Ascending aorta (tissue), 2 donors: ENCODE data around the gene PLA2G2A. TPM values are rescaled to one million over a fixed set of nuclear protein-coding genes. Genes with fewer than 3 reads are reported as not detected.
"Not testable (repeated sequence)": the region's sequence is repeated elsewhere in the genome, so short reads cannot be mapped to it uniquely, and the experiment has no call there.

ENCODE experiments used
- DNase-seq, 2 donors: peaks; one replicate each; pipeline ENCODE4 v3.0.0-alpha.2; 2019; ENCODE audit warnings: low spot score in 2 of 2
- H3K27ac ChIP-seq, 2 donors: fragments of 200-600 bp; sonication (generic); one replicate each; pipeline ENCODE4 v1.5.1; 2016 to 2017; ENCODE audit warnings: mild to moderate bottlenecking in 1 of 2
- H3K27me3 ChIP-seq: fragments of 200-600 bp; sonication (generic); one replicate; pipeline ENCODE4 v1.5.1; 2017
- H3K36me3 ChIP-seq, 2 donors: fragments of 200-600 bp; sonication (generic); one replicate each; pipeline ENCODE4 v1.5.1; 2016
- H3K4me1 ChIP-seq, 2 donors: fragments of 200-600 bp; sonication (generic); one replicate each; pipeline ENCODE4 v1.5.1; 2016 to 2017; ENCODE audit warnings: mild to moderate bottlenecking in 1 of 2
- H3K4me3 ChIP-seq, 2 donors: fragments of 200-600 bp; sonication (generic); one replicate each; pipeline ENCODE4 v1.5.1; 2016 to 2017; ENCODE audit warnings: mild to moderate bottlenecking in 1 of 2
- H3K9me3 ChIP-seq, 2 donors: fragments of 200-600 bp; sonication (generic); one replicate each; pipeline ENCODE4 v1.5.1; 2016
- intact Hi-C: fragments of 100-400 bp; cut with DNase I; formaldehyde crosslinking; loops from one replicate; pipeline ENCODE4 v1.15.1; 2023
- total RNA-seq: library from RNA; depleted of rRNA; stranded (reverse); fragments of >200 nt; gene quantifications from one replicate; pipeline ENCODE4 v1.1.0, GENCODE V29; 2016
- TF ChIP-seq, protein P1 (sequence below), 3 experiments: fragments of 200-600 bp in 2 of 3; fragments of 450-650 bp in 1 of 3; sonication (generic) in 2 of 3; IDR thresholded peaks; one replicate each; pipeline ENCODE4 v1.5.1; 2016 to 2019; ENCODE audit warnings: antibody characterized with exemption in 3 of 3, mild to moderate bottlenecking in 1 of 3, moderate library complexity in 1 of 3

The PLA2G2A gene
- total RNA-seq, 1 donor from 2014 or later = 761 TPM

GRCh38 chr1:20009212-20009611 lies 29.8 kb upstream of the PLA2G2A start:
- intact Hi-C loops = no loop called here

DNA sequence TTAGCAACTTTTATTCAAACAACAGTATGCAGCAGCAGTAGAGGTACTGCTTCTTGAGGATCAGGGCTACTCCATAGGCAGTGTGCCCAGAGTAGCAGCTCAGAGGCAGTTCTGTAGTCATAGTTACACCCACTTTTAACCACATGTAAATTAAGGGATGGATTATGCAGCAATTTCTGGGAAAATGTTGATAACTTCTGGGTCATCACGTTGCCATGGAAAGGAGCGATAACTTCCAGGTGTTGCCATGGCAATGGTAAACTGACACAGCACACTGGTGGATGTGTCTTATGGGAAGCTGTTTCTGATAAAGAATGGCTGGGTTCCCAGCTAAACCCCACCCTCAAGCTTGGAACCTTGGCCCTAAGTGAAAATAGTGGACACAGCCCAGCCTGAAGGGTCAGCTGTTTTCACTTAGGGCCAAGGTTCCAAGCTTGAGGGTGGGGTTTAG lies 29.0 kb upstream of the PLA2G2A start:
- H3K4me1 ChIP-seq = no peaks in the 10 kb centered on the region
- TF ChIP-seq, protein P1, sequence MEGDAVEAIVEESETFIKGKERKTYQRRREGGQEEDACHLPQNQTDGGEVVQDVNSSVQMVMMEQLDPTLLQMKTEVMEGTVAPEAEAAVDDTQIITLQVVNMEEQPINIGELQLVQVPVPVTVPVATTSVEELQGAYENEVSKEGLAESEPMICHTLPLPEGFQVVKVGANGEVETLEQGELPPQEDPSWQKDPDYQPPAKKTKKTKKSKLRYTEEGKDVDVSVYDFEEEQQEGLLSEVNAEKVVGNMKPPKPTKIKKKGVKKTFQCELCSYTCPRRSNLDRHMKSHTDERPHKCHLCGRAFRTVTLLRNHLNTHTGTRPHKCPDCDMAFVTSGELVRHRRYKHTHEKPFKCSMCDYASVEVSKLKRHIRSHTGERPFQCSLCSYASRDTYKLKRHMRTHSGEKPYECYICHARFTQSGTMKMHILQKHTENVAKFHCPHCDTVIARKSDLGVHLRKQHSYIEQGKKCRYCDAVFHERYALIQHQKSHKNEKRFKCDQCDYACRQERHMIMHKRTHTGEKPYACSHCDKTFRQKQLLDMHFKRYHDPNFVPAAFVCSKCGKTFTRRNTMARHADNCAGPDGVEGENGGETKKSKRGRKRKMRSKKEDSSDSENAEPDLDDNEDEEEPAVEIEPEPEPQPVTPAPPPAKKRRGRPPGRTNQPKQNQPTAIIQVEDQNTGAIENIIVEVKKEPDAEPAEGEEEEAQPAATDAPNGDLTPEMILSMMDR (IDR thresholded peaks at IDR 0.05) = no peak
- H3K9me3 ChIP-seq = no peaks in the 10 kb centered on the region
- H3K36me3 ChIP-seq = no peaks in the 10 kb centered on the region
- H3K27ac ChIP-seq = no peak overlapping the region
- intact Hi-C loops = no loop called here
- no peak overlapping the region for H3K4me3 ChIP-seq
- H3K27me3 ChIP-seq = no peaks in the 10 kb centered on the region
- DNase-seq = no peak

More at GRCh38 chr1:20009212-20009611, 29.8 kb upstream of the PLA2G2A start:
- no peak overlapping the region for H3K27ac ChIP-seq
- TF ChIP-seq, protein P1 (IDR thresholded peaks at IDR 0.05) = no peak
- H3K36me3 ChIP-seq = no peaks in the 10 kb centered on the region
- DNase-seq = no peak
- no peaks in the 10 kb centered on the region for H3K27me3 ChIP-seq
- no peaks in the 10 kb centered on the region for H3K9me3 ChIP-seq
- no peaks in the 10 kb centered on the region for H3K4me1 ChIP-seq
- no peak overlapping the region for H3K4me3 ChIP-seq

- H3K4me1 ChIP-seq, H3K9me3 ChIP-seq, H3K27ac ChIP-seq, H3K27me3 ChIP-seq, H3K4me3 ChIP-seq, DNase-seq, H3K36me3 ChIP-seq, intact Hi-C loops: not testable (repeated sequence)
These were observed 19.4 kb upstream of the PLA2G2A start for GRCh38 chr1:19998823-19999222.

GRCh38 chr1:19990689-19991088 lies 11.3 kb upstream of the PLA2G2A start:
- Histone ChIP-seq H3K4me1 (no peaks in the 10 kb centered on the region), H3K36me3 (no peaks in the 10 kb centered on the region), H3K4me3 (no peak overlapping the region), H3K27ac (no peak overlapping the region), H3K9me3 (peaks cover 0 to 1% of the 10 kb centered on the region in 2 donors), H3K27me3 (no peaks in the 10 kb centered on the region)
- intact Hi-C loops = no loop called here
- DNase-seq = no peak
- TF ChIP-seq, protein P1 (IDR thresholded peaks at IDR 0.05) = no peak

- H3K4me1 ChIP-seq, H3K36me3 ChIP-seq, H3K9me3 ChIP-seq, H3K27me3 ChIP-seq, DNase-seq, H3K4me3 ChIP-seq, H3K27ac ChIP-seq, intact Hi-C loops: not testable (repeated sequence)
These were observed 10.8 kb upstream of the PLA2G2A start for GRCh38 chr1:19990182-19990582.

DNA sequence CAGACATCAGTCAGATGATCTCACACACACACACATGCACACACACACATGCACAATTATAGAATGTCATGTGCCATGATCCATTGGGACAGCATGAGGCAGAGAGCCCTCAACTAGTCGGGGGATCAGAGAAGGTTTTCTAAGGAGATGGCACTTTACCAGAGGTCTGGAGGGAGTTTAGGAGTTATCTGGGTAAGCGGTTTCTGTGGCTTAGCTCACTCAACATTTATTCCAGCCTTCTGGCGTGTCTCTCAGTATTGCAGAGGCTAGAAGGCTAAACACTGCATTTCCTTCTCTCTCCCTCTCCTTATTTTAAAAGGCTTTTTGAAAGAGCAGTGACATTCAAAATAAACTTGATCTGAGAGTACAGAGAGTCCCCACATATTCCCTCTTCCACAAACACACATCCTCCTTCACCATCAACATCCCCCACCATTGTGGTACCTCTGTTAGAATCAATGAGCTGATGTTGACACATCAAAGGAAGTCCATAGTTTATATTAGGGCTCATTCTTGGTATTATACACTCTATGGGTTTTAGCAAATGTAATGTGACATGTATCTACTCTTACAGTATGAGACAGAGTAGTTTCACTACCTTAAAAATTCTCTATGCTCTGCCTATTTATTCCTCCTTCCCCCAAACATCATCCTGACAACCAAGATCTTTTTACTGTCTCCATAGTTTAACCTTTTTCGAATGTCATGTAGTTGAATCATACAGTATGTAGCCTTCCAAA lies 9.0 kb upstream of the PLA2G2A start:
- H3K27ac ChIP-seq = no peak overlapping the region
- H3K36me3 ChIP-seq = no peaks in the 10 kb centered on the region
- H3K9me3 ChIP-seq = no peaks in the 10 kb centered on the region
- intact Hi-C loops = no loop called here
- H3K27me3 ChIP-seq = no peaks in the 10 kb centered on the region
- H3K4me3 ChIP-seq = no peak overlapping the region
- no peak for DNase-seq
- TF ChIP-seq, protein P1 (IDR thresholded peaks at IDR 0.05) = no peak
- no peaks in the 10 kb centered on the region for H3K4me1 ChIP-seq
